Skin epidermis (tissue), 12 donors: ENCODE results near the gene EHBP1.
"Not testable (repeated sequence)": the region's sequence is repeated elsewhere in the genome, so short reads cannot be mapped to it uniquely, and the experiment has no call there.

Experiments used
- H3K27ac ChIP-seq, 21 experiments: fragments of 200-600 bp; sonication (generic) in 11 of 21; one replicate each; pipeline ENCODE4 v1.5.0; 2020; ENCODE audit warnings: mild to moderate bottlenecking in 3 of 21, inconsistent platforms in 2 of 21, moderate library complexity in 2 of 21
- H3K4me3 ChIP-seq, 7 experiments: fragments of 200-600 bp; sonication (generic) in 2 of 7; one replicate each; pipeline ENCODE4 v1.5.0; 2020; ENCODE audit warnings: inconsistent platforms in 2 of 7, mild to moderate bottlenecking in 2 of 7, moderate library complexity in 1 of 7

The EHBP1 gene

GRCh38 chr2:63074399-63074798, 368.9 kb downstream of the EHBP1 start:
- H3K4me3 ChIP-seq, H3K27ac ChIP-seq: not testable (repeated sequence)

GRCh38 chr2:63078852-63079606, 373.5 kb downstream of the EHBP1 start:
- H3K4me3 ChIP-seq: no peak overlapping the region
- no peak overlapping the region for H3K27ac ChIP-seq

GRCh38 chr2:63081404-63081803, 375.9 kb downstream of the EHBP1 start:
- Histone ChIP-seq H3K4me3 (no peak overlapping the region), H3K27ac (no peak overlapping the region)

DNA sequence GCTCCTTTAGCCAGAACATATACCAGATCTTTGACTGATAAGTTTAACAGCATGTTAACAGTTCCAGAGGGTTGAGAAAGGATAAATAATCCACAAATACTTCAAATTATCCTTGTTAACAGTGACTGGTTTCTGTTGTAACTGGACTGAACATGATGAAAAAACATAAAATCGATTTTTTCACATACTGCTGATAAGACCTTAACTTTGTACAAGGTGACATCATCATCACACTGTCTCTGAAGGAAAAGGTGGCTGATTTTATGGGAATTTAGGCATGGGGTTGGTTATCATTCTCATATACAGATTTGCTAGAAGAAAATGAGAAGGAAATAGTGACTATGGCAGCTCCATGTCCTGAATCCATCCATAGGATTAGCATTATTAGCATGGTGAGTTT, 381.2 kb downstream of the EHBP1 start:
- H3K27ac ChIP-seq: no peak overlapping the region
- H3K4me3 ChIP-seq: no peak overlapping the region

DNA sequence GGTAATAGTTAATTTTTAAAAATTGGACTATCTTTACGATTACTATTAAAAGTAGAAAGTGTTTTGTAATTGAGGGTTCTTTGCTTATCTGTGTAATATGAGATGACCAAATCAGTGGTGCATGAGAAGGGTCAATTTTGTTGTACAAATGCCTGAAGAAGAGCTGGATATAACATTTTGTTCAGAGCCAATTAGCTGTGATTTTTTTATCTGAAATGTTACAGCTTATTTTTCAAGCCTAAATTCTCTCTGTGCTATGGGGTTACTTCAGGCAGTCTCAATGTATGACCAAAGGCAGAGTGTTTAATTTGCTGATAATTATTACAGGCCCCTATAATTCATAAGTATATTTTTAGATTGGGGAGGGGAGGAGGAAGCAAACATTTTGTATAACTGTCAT, 386.9 kb downstream of the EHBP1 start:
- H3K27ac ChIP-seq: no peak overlapping the region

GRCh38 chr2:63092857-63093256, 387.3 kb downstream of the EHBP1 start:
- no peak overlapping the region for H3K4me3 ChIP-seq
- no peak overlapping the region for H3K27ac ChIP-seq

More for the DNA sequence above, 386.9 kb downstream of the EHBP1 start:
- H3K4me3 ChIP-seq: no peak overlapping the region

GRCh38 chr2:63093502-63093901, 388.0 kb downstream of the EHBP1 start:
- Histone ChIP-seq H3K27ac (no peak overlapping the region), H3K4me3 (no peak overlapping the region)
